Mucosa of descending colon (tissue), 3 donors: ENCODE data around the gene PAK1. TPM values are rescaled to one million over a fixed set of nuclear protein-coding genes. Genes with fewer than 3 reads are reported as not detected.

Experiments
- ATAC-seq: fragments of 200-7000 bp; cut with Tn5 transposase; one replicate; pipeline ENCODE4 v1.9.1; 2020; ENCODE audit warnings: mild to moderate bottlenecking, moderate library complexity
- DNase-seq, 3 donors: peaks; one replicate each; pipeline ENCODE4 v3.0.0-alpha.2; 2020
- H3K36me3 ChIP-seq: fragments of 200-600 bp; one replicate; pipeline ENCODE4 v1.8.0; 2021; ENCODE audit warnings: low read depth, mild to moderate bottlenecking
- H3K4me1 ChIP-seq: fragments of 200-600 bp; one replicate; pipeline ENCODE4 v1.8.0; 2021; ENCODE audit warnings: low read depth, mild to moderate bottlenecking
- H3K4me3 ChIP-seq: fragments of 200-600 bp; one replicate; pipeline ENCODE4 v1.8.0; 2021; ENCODE audit warnings: mild to moderate bottlenecking
- H3K9me3 ChIP-seq: fragments of 200-600 bp; one replicate; pipeline ENCODE4 v1.8.0; 2021; ENCODE audit warnings: mild to moderate bottlenecking
- CTCF ChIP-seq: fragments of 200-600 bp; IDR thresholded peaks from one replicate; pipeline ENCODE4 v1.8.0; 2022; ENCODE audit warnings: antibody characterized with exemption, mild to moderate bottlenecking
- intact Hi-C, 2 donors: fragments of 100-400 bp; cut with DNase I in 1 of 2; cut with micrococcal nuclease in 1 of 2; formaldehyde crosslinking; loops; one replicate each; pipeline versions ENCODE4 v1.11.0 to v1.11.1; 2022; cut with DNase I, micrococcal nuclease
- total RNA-seq, 3 donors: library from RNA; stranded (reverse); fragmentation: NEBNext Ultra II Directional in 2 of 3; extraction: Animal tissue kit (Norgen Biotek cat#: 25700) in 2 of 3; gene quantifications; one replicate each; pipeline versions ENCODE4 v1.2.1 to v1.2.4, GENCODE V29; 2021 to 2023
- donor health status: DM: no; HTN: no; CAD: no; lungs with moderate emphysema.
- donor health status: DM: no; HTN: no; CAD: no.
- donor health status: DM: no; HTN: yes; CAD: no.

The PAK1 gene
- total RNA-seq, 3 donors from 2014 or later, result 73.5 to 125 (median 116) TPM

- ATAC-seq (no peak), DNase-seq (no peak)
- Histone ChIP-seq H3K4me3 (no peak overlapping the region), H3K4me1 (peaks cover 41% of the 10 kb centered on the region), H3K9me3 (no peaks in the 10 kb centered on the region), H3K36me3 (no peaks in the 10 kb centered on the region)
- intact Hi-C loops, result no loop called here
- no peak for TF ChIP-seq CTCF
Observed at GRCh38 chr11:77400271-77400670, 73.6 kb downstream of the PAK1 start.

GRCh38 chr11:77397631-77398030 lies 76.3 kb downstream of the PAK1 start:
- Histone ChIP-seq H3K4me3 (no peak overlapping the region), H3K36me3 (no peaks in the 10 kb centered on the region), H3K4me1 (peaks cover 51% of the 10 kb centered on the region), H3K9me3 (no peaks in the 10 kb centered on the region)
- DNase-seq (no peak), ATAC-seq (peak; percentile 64)
- no peak for TF ChIP-seq CTCF
- intact Hi-C loops, result no loop called here

- ATAC-seq (peak; percentile 33), DNase-seq (no peak)
- intact Hi-C loops, result no loop called here
- no peaks in the 10 kb centered on the region for H3K36me3 ChIP-seq
- no peak overlapping the region for H3K4me3 ChIP-seq
- H3K4me1 ChIP-seq, result peaks cover 58% of the 10 kb centered on the region
- TF ChIP-seq CTCF, result no peak
- H3K9me3 ChIP-seq, result no peaks in the 10 kb centered on the region
Observed at GRCh38 chr11:77396911-77397310, 77.0 kb downstream of the PAK1 start.

GRCh38 chr11:77396305-77396704 lies 77.6 kb downstream of the PAK1 start:
- ATAC-seq, result no peak
- H3K36me3 ChIP-seq, result no peaks in the 10 kb centered on the region
- no peak for DNase-seq
- no peak overlapping the region for H3K4me3 ChIP-seq
- no peak for TF ChIP-seq CTCF
- H3K4me1 ChIP-seq, result peaks cover 56% of the 10 kb centered on the region
- intact Hi-C loops, result no loop called here
- H3K9me3 ChIP-seq, result no peaks in the 10 kb centered on the region

DNA sequence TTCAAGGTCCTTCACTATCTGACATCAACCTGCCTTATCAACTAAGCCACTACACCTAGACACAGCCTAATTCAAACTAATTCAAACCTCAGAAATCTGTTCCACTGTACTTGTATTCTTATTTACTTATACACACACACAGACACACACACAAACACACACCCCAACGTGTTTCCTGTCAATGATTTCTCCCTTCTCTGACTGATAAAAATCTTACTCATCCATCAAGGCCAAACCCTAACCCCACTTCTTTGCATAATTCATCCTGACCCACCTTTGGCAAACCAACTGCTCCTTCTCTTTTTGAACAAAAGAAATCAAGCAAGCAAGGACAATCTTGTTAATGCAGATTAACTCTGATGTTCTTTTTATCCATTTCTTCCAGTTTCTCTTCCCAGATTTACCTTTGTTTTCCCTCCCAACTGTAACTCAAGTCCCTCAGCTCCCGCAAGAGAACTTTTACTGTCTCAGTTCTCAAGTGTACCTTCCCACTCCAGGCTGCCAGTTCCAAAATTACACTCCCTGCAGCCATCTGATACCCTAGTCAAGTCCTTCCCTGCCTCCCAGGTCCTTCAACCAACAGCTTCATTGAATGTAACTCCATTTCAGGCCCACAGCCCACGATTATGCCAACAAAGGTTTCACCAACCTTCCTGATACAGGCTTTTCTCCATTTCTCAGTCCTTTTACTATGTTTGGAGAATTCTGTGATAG lies 78.3 kb downstream of the PAK1 start:
- no peaks in the 10 kb centered on the region for H3K36me3 ChIP-seq
- no peaks in the 10 kb centered on the region for H3K9me3 ChIP-seq
- TF ChIP-seq CTCF, result no peak
- H3K4me3 ChIP-seq, result no peak overlapping the region
- intact Hi-C loops, result no loop called here
- DNase-seq, result no peak
- peak; percentile 66 for ATAC-seq
- H3K4me1 ChIP-seq, result peaks cover 49% of the 10 kb centered on the region
